ENCODE results near the gene KANK4.

KANK4 gene

DNA sequence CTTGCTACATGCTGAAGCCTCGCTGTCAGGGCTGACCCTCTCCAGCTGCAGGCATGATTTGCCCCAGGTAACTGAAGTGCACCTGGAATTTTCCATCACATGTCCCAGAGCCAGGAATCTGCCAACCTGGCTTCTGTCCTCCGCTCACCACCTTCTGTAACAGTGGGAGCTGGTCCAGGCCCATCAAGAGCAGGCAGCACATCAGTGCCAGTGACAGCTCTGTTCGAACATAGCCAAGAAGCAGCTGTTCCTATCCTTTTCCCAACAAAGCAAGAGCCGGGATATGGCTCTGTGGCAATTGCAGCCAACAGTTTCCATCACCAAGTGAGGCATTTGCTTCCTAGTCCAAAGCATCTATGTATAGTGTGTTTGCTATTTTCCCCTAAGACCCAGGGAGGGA lies 42.2 kb upstream of the KANK4 start:
- TF ChIP-seq CTCF (IDR thresholded peaks at IDR 0.05; ENCODE audit: low read depth, low read length), result no peak
- no peak for DNase-seq (ENCODE audit: extremely low read depth, low read depth)

GRCh38 chr1:62358665-62359373 lies 39.6 kb upstream of the KANK4 start:
- no peak for TF ChIP-seq CTCF (IDR thresholded peaks at IDR 0.05; ENCODE audit: low read depth, low read length)

DNA sequence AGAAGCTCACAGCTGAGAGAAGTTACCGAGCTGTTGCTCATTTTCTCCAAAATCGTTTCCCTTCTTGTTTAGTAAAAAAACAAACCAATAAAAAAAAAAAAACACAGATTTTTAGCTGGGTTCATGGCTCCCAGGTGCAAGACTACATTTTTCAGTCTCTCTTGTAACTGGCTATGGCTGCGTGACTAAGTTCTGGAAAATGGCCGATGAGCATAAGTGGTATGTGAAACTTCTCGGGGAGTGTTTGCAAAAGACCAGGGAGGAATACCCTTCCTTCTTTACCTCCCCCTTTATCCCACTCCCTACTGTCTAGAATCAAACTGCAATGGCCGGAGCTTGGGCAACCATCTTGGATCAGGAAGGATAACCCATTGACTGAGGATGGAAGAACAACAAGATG lies 38.7 kb upstream of the KANK4 start:
- no peak for TF ChIP-seq CTCF (IDR thresholded peaks at IDR 0.05; ENCODE audit: low read depth, low read length)
- DNase-seq (ENCODE audit: extremely low read depth, low read depth), result no peak

More at GRCh38 chr1:62358665-62359373, 39.6 kb upstream of the KANK4 start:
- no peak for DNase-seq (ENCODE audit: extremely low read depth, low read depth)

DNA sequence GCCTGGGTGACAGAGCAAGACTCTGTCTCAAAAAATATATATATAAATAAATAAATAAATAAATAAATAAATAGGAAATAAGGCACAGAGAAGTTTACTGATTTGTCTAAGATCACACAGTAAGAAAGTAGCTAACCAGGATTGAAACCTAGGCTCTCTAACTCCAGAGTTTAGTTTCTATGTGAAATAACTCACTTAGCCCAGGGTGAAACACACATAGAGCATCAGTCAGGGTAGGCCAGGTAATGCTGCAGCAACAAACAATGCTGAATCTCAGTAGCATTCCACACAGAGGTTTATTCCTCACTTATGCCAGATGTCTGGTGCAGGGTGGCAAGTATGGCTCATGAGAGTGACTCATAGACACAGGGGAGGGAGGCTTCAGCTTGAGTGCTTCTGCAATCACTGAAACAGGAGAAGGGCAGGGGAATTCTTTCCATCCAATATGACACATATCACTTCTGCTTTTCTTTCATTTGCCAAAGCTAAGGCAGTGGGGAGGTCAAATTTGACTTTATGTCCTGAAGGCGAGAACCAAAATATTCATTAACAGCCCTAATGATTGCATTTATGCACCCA lies 37.1 kb upstream of the KANK4 start:
- TF ChIP-seq CTCF (IDR thresholded peaks at IDR 0.05; ENCODE audit: low read depth, low read length), result no peak
- peak; percentile 18 for DNase-seq (ENCODE audit: extremely low read depth, low read depth)

- no peak for DNase-seq (ENCODE audit: extremely low read depth, low read depth)
- TF ChIP-seq CTCF (IDR thresholded peaks at IDR 0.05; ENCODE audit: low read depth, low read length), result no peak
Measured at GRCh38 chr1:62355095-62355494, 35.9 kb upstream of the KANK4 start.

- DNase-seq (ENCODE audit: extremely low read depth, low read depth), result no peak
- TF ChIP-seq CTCF (IDR thresholded peaks at IDR 0.05; ENCODE audit: low read depth, low read length), result no peak
Measured at GRCh38 chr1:62353853-62354252, 34.6 kb upstream of the KANK4 start.

- DNase-seq (ENCODE audit: extremely low read depth, low read depth), result no peak
- no peak for TF ChIP-seq CTCF (IDR thresholded peaks at IDR 0.05; ENCODE audit: low read depth, low read length)
Measured at GRCh38 chr1:62352387-62352786, 33.2 kb upstream of the KANK4 start.
